ENCODE results near the gene RAD51B. TPM values are rescaled to one million over a fixed set of nuclear protein-coding genes. Genes with fewer than 3 reads are reported as not detected.

The RAD51B gene
- total RNA-seq, 1 experiment from 2014 or later, result 16.7 TPM

GRCh38 chr14:68177728-68178127 is 358.1 kb downstream of the RAD51B start:
- Histone ChIP-seq H4K20me1 (ENCODE audit: control insufficient read depth, insufficient read depth, insufficient read length) (no peaks in the 10 kb centered on the region), H3K18ac (ENCODE audit: insufficient read length, low read depth, low read length) (no peak overlapping the region), H3K79me2 (ENCODE audit: insufficient read depth, low read length) (no peaks in the 10 kb centered on the region), H3K23me2 (ENCODE audit: insufficient read length, low read depth, low read length, poor library complexity, severe bottlenecking) (no peaks in the 10 kb centered on the region), H3K27ac (ENCODE audit: insufficient read length, low read depth, low read length) (no peak overlapping the region), H3T11ph (ENCODE audit: low read length) (no peak overlapping the region), H3K4me2 (ENCODE audit: insufficient read depth, insufficient read length, low read length) (no peak overlapping the region), H3K27me3 (ENCODE audit: insufficient read depth, low read length) (no peaks in the 10 kb centered on the region), H2BK120ac (ENCODE audit: low read depth, low read length, poor library complexity, severe bottlenecking) (no peak overlapping the region), H4K8ac (replicated peaks; ENCODE audit: insufficient read length, low read depth, low read length) (no peak overlapping the region), H2BK5ac (ENCODE audit: insufficient read length, low read length) (no peak overlapping the region), H3K79me1 (ENCODE audit: insufficient read depth, low read depth, low read length, poor library complexity, severe bottlenecking) (no peaks in the 10 kb centered on the region), H3K9ac (ENCODE audit: extremely low read depth, insufficient read length, low read length) (no peak overlapping the region), H2BK15ac (ENCODE audit: low read depth, low read length) (no peak overlapping the region), H3K14ac (ENCODE audit: insufficient read depth, low read length) (no peak overlapping the region), H2AFZ (ENCODE audit: low read length) (no peak overlapping the region), H3K23ac (ENCODE audit: insufficient read length, low read depth, low read length) (no peak overlapping the region), H4K5ac (ENCODE audit: insufficient read length, low read depth, low read length) (no peak overlapping the region), H2BK12ac (ENCODE audit: insufficient read length, low read depth, low read length) (no peak overlapping the region), H2BK20ac (ENCODE audit: low read depth, low read length, poor library complexity, severe bottlenecking) (no peak overlapping the region), H2AK5ac (ENCODE audit: insufficient read length, low read length) (no peak overlapping the region), H3K4me1 (ENCODE audit: insufficient read depth, low read length) (peaks cover 6% of the 10 kb centered on the region; the same call in 1 of the 2 replicates), H3K4ac (ENCODE audit: low read depth, low read length) (no peak overlapping the region), H3K56ac (ENCODE audit: insufficient read length, low read depth, low read length) (no peak overlapping the region), H3K9me3 (ENCODE audit: control insufficient read depth, low read depth, low read length) (no peaks in the 10 kb centered on the region), H4K91ac (ENCODE audit: insufficient read length, low read depth, low read length) (no peak overlapping the region)
- Mint-ChIP-seq H3K27me3 (ENCODE audit: low read depth) (peaks cover 2% of the 10 kb centered on the region; the same call in 1 of the 2 replicates), H3K4me3 (no peak overlapping the region), H3K27ac (no peak overlapping the region), H3K4me1 (peaks cover 23 to 27% of the 10 kb centered on the region in 2 experiments), H3K36me3 (ENCODE audit: insufficient read depth in 1 of 3, low read depth in 3 of 3) (no peaks in the 10 kb centered on the region), H3K9me3 (no peaks in the 10 kb centered on the region)
- WGBS (ENCODE audit: extremely low coverage, insufficient read length, low lambda C conversion rate), result no CpG with 5 or more reads among the region's 3 CpGs
- no peak for DNase-seq
- TF ChIP-seq CTCF (conservative IDR thresholded peaks at IDR 0.05), result no peak
